SH-SY5Y (cell line): ENCODE results near the gene COX19.

Source experiments
- GATA2 ChIP-seq: IDR thresholded peaks from 2 replicates; pipeline ENCODE4 v1.6.1; 2011; ENCODE audit warnings: mild to moderate bottlenecking, low read depth, low read length
- GATA3 ChIP-seq: IDR thresholded peaks from 2 replicates; pipeline ENCODE4 v1.6.1; 2011; ENCODE audit warnings: low read depth, mild to moderate bottlenecking, low read length, moderate library complexity

GRCh38 chr7:935874-936385, 39.4 kb downstream of the COX19 start:
- TF ChIP-seq GATA2 (no peak), GATA3 (no peak)
